Measurements from ENCODE around the gene MRPL27. TPM values are rescaled to one million over a fixed set of nuclear protein-coding genes. Genes with fewer than 3 reads are reported as not detected.
A peak's percentile ranks its signal among the peaks of the same experiment; 100 is the strongest.
"Not testable (repeated sequence)": the region's sequence is repeated elsewhere in the genome, so short reads cannot be mapped to it uniquely, and the experiment has no call there.

The MRPL27 gene
- 78.6 TPM for total RNA-seq
- long read RNA-seq, transcript MRPL27-202 (3 exons, 2,441 nt) = minor isoform, 5 of 64 reads
- long read RNA-seq, transcript MRPL27-201 (4 exons, 716 nt) = major isoform, 50 of 64 reads
- long read RNA-seq, partial matches to known transcripts = 0 of 64 reads
- long read RNA-seq, other reads (novel, unspliced or antisense) = 8 of 64 reads

- intact Hi-C loops (cut with DNase I) = no loop called here
- peak; percentile 91 for DNase-seq
- ATAC-seq (ENCODE audit: poor library complexity) = peak; percentile 98
Measured at GRCh38 chr17:50372758-50373556, at the start of gene MRPL27, which contains the start of gene EME1. TSS of gene MRPL27 (minus strand) at chr17:50373184. CDS start at chr17:50373170, 14 bp downstream. TSS of gene EME1 (plus strand) at chr17:50373229. CDS start at chr17:50375209, 1,980 bp downstream.

GRCh38 chr17:50422738-50423137 is 49.8 kb upstream of the MRPL27 start:
- ATAC-seq (ENCODE audit: poor library complexity) = no peak
- intact Hi-C loops (cut with DNase I) = no loop called here
- no peak for DNase-seq

GRCh38 chr17:50421308-50422051 is 48.5 kb upstream of the MRPL27 start:
- intact Hi-C loops (cut with DNase I) = no loop called here
- ATAC-seq (ENCODE audit: poor library complexity) (no peak), DNase-seq (no peak)

- intact Hi-C loops (cut with DNase I) = no loop called here
- peak; percentile 59 for ATAC-seq (ENCODE audit: poor library complexity)
- peak; percentile 46 for DNase-seq
Measured at GRCh38 chr17:50420419-50421112, 47.6 kb upstream of the MRPL27 start.

- ATAC-seq (ENCODE audit: poor library complexity); DNase-seq; intact Hi-C loops (cut with DNase I): not testable (repeated sequence)
Measured at GRCh38 chr17:50419577-50419976, 46.6 kb upstream of the MRPL27 start.

- no peak for DNase-seq
- intact Hi-C loops (cut with DNase I) = no loop called here
- no peak for ATAC-seq (ENCODE audit: poor library complexity)
Measured at GRCh38 chr17:50414808-50415207, 41.8 kb upstream of the MRPL27 start.

GRCh38 chr17:50412188-50412732 is 39.3 kb upstream of the MRPL27 start:
- no peak for ATAC-seq (ENCODE audit: poor library complexity)
- intact Hi-C loops (cut with DNase I) = no loop called here
- DNase-seq = no peak

GRCh38 chr17:50407921-50408320 is 34.9 kb upstream of the MRPL27 start:
- intact Hi-C loops (cut with DNase I) = no loop called here
- ATAC-seq (ENCODE audit: poor library complexity) (no peak), DNase-seq (no peak)

- no peak for DNase-seq
- ATAC-seq (ENCODE audit: poor library complexity) = no peak
- intact Hi-C loops (cut with DNase I) = no loop called here
Measured at GRCh38 chr17:50406578-50406977, 33.6 kb upstream of the MRPL27 start.

GRCh38 chr17:50405351-50405750 is 32.4 kb upstream of the MRPL27 start:
- ATAC-seq (ENCODE audit: poor library complexity); DNase-seq; intact Hi-C loops (cut with DNase I): not testable (repeated sequence)

GRCh38 chr17:50399591-50399990 is 26.6 kb upstream of the MRPL27 start:
- intact Hi-C loops (cut with DNase I); DNase-seq; ATAC-seq (ENCODE audit: poor library complexity): not testable (repeated sequence)

GRCh38 chr17:50398672-50399071 is 25.7 kb upstream of the MRPL27 start:
- DNase-seq; ATAC-seq (ENCODE audit: poor library complexity); intact Hi-C loops (cut with DNase I): not testable (repeated sequence)

- ATAC-seq (ENCODE audit: poor library complexity) = no peak
- no peak for DNase-seq
- intact Hi-C loops (cut with DNase I) = no loop called here
Measured at GRCh38 chr17:50397919-50398285, 24.9 kb upstream of the MRPL27 start.

GRCh38 chr17:50397111-50397918 is 24.3 kb upstream of the MRPL27 start, which contains the start of gene LRRC59:
TSS of gene LRRC59 (minus strand) at chr17:50397523. CDS start at chr17:50397317, 206 bp downstream.
- peak; percentile 95 for DNase-seq
- intact Hi-C loops (cut with DNase I) = no loop called here
- peak; percentile 99 for ATAC-seq (ENCODE audit: poor library complexity)

GRCh38 chr17:50396261-50397110 is 23.5 kb upstream of the MRPL27 start:
- peak; percentile 59 for DNase-seq
- ATAC-seq (ENCODE audit: poor library complexity) = peak; percentile 35
- intact Hi-C loops (cut with DNase I) = no loop called here

GRCh38 chr17:50394711-50395110 is 21.7 kb upstream of the MRPL27 start:
- intact Hi-C loops (cut with DNase I) = no loop called here
- DNase-seq (no peak), ATAC-seq (ENCODE audit: poor library complexity) (no peak)

GRCh38 chr17:50393700-50394099 is 20.7 kb upstream of the MRPL27 start:
- DNase-seq = no peak
- no peak for ATAC-seq (ENCODE audit: poor library complexity)
- intact Hi-C loops (cut with DNase I) = no loop called here

Data from Right ventricle myocardium superior (tissue), 1 donor.